IPS-NIHi7 (cell line): ENCODE results near the gene PALLD.
A peak's percentile ranks its signal among the peaks of the same experiment; 100 is the strongest.

ENCODE experiments used
- DNase-seq: peaks from one replicate; pipeline ENCODE4 v3.0.0; 2012; ENCODE audit warnings: mixed read lengths; ENCODE audit errors: extremely low spot score

PALLD gene

DNA sequence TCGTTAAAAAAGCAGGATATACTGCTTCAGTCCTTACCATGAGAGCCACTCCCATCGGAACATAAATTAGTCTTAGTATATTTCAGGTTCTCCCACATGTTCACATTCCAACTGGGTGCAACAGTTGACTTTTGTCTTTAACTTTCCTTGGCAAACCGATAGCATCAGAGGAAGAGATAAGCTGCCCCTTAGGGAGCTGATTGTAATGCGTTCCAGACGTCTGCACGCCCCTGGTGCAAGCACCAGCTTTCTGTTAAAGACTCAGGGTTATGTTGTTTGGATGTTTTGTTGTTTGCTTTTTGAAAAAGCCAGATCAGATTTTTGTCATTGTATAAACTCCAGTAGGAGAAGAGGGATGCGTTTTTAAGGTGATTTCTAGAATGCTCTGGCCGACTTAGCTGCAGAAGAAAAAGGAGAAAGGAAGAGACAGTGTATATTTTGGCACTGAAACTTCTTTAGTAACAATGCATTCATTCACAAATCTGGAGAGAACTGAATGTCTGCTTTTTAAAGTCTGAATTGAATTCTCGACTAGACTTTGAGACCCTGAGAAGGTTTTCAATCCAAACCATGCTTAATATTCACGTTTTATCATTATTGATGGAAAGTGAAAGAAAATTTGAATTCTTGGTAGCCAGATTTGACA lies 352.3 kb downstream of the PALLD start:
- peak; percentile 21 for DNase-seq

DNA sequence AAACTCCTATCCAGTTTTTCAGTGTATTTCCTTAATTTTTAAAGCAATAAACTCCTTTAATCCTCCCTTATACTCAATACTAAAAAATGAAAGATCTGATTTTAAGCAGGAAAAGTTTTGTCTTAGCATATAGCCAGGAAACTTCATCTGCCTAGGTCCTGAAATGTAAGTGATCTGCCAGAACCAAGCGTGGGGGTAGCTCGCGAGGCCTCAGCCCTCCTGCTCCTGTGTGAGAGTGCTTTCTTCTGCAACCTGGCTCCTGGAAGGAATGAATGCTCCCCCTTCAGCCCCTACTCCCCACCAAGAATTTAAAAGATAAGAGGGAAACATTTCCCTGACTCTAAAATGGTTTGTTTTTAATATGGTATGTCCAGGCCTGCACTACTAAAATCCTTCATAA lies 353.1 kb downstream of the PALLD start:
- peak; percentile 18 for DNase-seq

DNA sequence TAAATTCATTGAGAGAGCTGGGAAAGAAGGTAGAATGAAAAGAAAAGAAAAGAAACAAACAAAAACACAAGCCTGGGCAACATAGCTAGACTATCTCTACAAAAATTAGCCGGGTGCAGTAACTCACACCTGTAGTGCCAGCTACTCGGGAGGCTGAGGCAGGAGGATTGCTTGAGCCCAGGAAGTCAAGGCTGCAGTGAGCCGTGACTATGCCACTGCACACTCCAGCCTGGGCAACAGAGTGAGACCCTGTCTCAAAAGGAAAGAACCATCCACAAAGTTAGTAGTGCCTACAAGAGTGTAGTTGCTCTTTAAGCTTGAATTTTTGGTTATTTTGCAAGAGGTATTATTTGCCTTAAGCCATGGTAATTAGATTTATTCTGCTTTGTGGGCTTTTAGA lies 355.5 kb downstream of the PALLD start:
- DNase-seq = no peak

DNA sequence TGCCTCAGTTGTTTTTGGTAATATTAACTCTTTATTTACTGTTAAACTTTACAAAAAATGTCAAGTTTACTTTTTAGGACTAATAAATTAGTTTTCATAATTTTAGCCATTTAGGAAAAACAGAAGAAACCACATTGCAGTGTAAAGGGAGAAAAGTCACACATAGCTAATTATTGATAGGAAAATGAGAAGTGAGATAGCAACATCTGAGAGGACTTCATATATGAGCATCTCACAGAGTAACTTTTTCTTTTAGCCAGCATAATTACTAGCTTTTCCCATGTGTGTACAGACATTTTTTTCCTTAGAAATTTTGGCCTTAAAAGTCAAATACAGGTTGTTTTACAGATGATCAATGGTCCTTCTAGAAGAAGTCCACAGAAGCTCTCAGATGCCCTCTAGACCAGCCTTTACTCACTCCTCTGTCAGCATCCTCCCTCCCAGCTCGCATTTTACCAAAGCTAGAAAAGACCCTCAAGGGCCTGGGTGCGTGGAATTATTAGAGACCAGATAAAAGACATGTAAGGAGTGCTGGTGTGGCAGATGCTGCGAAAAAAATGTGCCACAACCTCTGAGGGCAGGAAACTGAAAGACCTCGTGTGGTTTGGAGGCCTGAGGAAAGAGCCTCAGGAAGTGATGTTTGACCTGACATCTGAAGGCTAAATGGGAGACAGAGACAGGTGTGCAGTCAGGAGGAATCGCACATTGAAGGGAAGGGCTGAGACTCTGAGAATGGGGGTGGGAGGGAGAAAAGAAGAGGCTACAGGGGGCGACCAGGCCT lies 356.3 kb downstream of the PALLD start:
- no peak for DNase-seq

DNA sequence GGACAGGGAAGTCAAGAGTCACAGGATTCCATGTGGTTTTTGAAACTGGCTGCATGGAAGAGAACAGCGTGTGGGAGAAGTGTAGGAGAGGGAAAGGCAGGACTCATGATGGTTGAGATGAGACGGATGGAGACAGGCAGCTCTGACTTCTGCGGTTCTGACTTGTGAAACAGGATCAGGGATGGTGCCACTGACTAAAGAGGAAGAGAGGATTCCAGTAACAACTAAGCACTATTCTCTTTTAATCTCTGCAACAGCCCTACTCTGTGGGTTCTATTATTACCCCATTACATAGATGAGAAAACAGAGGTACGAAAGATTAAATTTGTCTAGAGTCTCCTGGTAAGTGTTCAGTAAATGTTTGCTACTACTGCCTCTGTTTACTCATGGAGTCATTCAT lies 356.9 kb downstream of the PALLD start:
- DNase-seq = no peak

DNA sequence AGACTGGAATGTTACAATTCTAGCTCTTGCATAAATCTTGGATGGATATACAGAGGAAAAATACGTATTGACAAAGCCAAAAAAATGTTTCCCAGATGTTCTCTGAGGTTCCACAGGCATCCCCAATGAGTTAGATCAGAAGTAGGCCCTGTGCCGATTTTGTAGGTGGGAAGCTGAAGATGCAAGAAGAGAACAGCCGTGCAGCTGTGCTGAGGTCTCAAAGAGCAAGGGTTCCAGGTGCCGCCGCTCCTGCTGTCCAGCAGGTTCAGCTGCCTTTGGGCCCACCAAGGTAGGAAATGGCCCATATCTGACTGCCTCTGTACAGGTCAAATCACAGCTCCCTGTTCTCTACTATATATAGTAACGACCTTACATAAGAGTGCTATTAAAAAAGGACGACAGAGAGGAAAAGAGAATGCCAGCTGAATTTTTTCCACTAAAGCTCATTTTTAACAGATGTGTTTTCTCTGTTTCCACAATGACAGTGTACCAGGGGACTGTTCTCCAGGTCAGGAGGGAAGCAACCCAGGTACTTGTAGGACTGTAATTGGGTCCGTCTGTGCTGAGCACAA lies 357.6 kb downstream of the PALLD start:
- no peak for DNase-seq

DNA sequence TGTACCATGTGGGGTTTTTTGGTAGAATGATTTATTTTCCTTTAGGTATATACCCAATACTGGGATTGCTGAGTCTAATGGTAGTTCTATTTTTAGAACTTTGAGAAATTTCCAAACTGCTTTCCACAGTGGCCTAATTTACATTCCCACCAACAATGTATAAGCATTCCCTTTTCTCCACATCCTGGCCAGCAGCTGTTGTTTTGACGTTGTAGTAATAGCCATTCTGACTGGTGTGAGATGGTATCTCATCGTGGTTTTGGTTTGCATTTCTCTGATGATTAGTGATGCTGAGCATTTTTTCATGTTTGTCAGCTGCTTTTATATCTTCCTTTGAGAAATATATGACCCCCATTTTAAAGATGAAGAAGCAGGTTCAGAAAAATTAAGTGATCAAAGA lies 359.5 kb downstream of the PALLD start:
- no peak for DNase-seq

DNA sequence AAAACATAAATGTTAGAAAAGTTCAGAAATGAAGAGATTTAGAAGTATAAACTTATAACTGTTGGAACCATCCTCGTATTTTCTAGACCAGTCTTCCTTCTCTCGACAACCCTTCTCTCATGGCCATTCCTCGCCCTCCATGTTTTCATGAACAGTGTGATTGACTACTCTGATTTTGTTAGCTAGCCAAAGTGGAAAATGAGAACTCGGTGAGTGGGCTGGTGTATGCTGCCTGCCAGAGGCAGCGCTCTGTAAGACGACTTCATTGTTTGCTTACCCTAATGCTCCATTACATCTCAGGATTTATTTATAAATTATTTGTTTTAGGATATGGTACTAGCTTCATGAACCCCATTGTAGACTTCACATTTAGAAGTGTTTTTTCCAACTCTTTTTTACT lies 360.2 kb downstream of the PALLD start:
- DNase-seq = no peak

DNA sequence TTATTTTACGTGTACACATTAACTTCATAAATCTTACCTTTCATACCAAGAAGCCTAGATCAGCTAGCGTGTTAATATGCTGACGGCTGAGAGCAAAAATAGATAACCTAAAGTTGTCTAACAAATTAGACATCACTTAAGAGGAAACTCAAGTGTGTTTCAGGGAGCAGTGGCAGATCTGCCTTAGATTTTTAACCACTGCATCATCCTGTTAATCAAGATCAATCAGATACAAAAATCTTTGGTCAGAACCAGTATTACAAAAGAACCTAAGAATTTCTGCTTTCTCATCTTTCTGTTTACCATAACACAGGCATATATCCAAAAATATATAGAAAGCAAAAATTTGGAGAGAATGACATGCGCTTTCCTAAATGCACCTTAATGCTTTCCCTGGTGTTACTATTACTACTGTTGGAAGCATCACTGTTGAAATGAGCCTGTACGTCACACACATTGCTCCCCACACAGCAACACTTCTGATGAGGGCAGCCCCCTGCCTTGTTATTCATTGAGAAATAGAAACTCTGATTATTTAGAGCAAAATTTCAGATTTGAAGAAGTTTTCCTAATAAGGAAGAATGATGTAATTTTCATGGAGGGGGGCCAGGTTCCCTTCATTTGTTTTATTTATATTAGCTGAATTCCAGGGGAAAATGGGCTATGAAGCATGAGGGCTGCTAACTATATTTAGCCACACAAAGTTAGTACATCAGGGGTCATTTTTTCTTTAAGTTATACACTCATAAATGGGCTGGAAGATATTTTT lies 360.9 kb downstream of the PALLD start:
- no peak for DNase-seq

DNA sequence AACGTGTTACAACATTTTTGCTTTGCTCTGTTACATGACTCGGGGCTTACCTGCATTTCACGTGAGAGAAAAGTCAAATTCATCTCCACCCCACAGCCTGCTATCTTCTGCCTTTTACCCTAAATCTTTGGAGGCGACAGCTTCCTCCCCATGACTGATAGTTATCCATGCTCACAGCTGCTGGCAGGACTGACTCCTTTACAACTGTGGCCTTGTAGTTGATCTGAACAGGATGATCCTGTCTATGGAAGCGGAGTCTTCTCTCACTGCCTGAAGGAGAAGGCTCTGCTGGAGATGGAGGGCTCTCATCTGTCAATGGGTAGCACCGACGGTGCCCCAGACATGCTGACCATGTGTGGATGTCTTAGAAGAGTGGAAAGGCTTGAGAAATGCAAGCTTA lies 362.2 kb downstream of the PALLD start:
- DNase-seq = no peak

DNA sequence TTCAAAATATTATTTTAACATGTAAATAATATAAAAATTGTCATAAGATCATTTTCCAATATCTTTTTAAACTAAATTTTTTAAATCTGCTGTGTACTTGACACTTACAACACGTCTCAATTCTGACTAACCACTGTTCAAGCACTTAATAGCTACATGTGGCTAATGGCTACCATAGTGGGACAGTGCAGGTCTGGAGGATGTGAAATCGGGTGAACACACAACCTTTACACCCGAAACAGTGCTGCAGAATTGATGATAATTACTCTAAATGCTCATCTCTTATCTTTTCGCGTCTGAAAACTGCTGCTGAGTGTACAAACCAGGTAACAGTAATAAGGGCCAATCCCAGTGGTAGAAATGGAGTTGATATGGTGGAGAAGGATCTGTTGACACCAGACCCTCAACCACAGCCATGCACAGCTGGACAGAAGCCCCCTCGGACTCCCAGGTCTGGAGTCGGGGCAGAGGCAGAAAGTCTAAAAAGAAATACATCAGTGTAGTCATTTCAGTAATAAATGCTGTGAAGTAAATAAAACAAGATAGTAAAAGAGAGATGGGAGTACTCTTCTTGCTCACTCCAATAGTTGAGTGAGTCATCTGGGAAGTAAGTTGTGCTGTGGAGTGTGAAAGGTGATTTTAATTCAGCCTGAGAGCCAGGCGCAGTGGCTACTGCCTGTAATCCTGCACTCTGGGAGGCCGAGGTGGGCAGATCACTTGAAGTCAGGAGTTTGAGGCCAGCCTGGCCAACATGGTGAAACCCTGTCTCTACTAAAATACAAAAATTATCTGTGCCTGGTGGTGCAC lies 363.2 kb downstream of the PALLD start:
- DNase-seq = no peak

DNA sequence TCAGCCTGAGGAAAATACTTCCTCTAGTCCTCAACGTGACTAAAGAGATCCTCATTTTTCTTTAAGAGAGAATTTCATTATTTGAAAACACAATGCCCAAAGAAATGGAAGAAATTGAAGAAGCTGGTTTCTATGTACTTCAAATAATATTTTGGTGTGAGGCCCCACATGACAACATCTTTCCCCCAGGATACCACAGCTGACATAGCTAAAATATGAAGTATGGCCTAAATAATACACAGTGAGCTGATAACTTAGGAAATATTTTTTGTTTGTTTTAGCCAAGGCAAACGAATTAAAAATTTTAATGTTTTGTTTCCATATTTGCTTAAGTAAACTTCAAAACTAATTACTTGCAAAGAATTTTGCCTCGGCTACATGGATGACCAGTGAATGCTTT lies 364.0 kb downstream of the PALLD start:
- DNase-seq = no peak

DNA sequence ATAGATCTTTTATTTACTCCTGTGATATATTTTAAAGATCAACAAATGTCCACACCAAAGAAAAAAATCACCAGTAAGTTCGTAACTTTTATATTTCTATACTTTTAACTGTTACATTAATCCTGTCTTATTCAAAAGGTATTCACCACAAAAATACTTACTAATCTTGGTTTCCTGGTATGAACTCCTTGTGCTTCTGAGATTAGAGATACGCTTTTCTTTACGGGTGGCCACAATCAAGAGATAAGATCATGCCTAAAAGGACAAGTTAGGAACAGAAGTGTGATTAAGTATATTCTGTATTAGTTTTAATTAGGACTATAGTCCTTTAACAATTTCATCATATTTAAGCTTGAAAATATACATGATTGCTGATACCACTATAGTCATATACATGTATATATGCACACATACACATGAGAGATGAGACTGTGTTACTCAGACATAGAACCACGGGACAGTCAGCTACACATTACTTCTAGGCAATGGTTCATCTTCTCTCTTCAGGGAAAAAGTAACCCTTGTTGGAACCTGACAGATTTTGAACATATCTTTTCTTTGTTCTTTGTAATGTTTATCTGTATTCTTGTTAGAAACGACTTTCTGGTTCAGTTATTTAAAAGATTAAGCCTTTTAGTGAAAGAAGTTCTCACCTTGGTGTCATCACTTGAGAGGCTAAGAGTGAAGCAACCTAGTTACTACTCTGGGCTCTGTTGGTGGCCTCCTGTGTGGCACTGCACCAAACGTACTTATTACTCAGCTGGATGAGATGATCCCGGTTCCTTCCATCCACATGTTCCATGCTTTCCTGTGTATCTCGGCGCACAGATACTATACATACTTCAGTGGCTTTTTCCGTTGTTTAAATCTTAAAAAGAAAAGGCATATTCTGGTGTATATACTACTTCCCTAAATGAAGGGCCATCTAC lies 367.1 kb downstream of the PALLD start:
- no peak for DNase-seq

DNA sequence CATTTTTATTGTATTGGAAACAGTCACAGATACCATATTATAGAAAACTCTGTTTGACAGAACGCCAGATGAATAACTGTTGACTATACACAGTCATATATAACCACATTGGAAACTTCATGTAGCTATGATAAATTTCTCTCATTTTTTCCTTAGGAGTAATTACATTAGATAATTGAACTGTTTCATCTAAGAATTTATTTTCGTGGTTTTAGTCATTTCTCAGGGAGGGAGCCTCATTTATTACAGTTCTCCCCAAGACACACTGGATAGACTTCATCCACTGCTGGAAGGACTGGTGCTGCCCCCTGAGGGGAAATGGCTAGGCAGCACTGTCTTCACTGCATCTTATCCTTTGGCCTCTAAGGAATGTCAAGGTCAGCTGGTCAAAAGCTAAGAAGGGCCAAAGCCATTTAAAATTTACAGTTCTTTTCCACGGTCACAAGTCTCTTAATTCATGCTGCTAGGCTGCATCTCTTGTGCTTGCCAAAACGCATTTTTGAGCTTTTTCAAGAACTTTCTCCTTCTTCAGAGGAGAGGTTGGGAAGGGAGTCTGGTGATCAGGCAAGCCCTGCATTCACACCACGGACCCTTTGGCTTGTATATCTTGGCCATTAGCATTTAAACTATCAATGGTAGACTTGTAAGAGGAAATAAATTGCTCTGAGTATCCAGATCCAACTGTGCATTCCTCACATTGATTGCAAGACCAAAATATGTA lies 368.1 kb downstream of the PALLD start:
- DNase-seq = peak; percentile 69

DNA sequence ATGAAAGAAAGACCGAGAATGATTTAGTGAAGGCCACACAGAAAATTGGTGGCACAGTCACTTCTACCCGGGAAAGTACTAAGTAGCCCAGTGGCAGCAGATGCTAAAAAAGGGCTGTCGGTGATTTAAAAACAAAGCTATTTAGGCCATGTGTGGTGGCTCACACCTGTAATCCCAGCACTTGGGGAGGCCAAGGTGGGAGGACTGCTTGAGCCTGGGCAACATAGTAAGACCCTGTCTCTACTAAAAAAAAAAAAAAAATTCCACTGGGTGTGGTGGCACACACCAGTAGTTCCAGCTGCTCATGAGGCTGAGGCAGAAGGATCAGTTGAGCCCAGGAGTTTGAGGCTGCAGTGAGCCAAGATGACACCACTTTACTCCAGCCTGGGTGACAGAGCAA lies 369.0 kb downstream of the PALLD start:
- DNase-seq = no peak

DNA sequence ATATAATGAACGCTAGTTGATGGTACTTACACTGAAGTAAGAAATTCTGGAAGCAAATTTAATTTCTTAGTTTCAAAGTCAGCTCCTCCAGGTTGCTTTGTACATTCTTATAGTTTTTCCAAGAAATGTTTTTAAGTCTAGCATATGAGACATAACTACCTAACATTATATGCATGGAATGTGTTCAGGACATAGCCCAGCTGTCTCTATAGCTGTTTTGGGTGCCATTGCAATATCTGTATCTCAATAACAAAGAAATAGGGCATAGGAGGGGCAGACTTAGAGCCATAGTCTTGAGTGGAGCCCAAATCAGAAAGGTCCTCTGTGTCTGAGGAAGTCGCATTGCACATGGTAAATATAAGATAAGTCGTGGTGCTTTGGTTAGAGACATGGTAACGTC lies 369.8 kb downstream of the PALLD start:
- DNase-seq = no peak

DNA sequence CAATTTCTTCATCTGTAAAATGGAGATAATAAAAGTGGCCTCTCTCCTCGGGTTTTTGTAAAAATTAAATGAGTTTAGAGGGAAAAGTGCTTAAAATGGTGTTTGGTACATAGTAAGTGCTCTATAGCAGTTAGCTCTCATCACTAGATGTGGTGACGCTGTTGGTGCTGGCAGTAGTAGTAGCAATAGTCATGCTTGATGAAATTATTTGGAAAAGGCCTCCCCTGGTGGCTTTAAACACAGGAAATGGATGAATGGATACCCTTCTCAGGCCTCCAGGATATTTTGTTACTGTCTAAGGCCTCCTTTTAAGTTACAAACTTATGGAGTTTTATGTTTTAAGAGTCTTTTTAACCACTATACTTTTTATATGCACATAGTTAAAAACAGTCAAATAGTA lies 370.3 kb downstream of the PALLD start:
- no peak for DNase-seq

DNA sequence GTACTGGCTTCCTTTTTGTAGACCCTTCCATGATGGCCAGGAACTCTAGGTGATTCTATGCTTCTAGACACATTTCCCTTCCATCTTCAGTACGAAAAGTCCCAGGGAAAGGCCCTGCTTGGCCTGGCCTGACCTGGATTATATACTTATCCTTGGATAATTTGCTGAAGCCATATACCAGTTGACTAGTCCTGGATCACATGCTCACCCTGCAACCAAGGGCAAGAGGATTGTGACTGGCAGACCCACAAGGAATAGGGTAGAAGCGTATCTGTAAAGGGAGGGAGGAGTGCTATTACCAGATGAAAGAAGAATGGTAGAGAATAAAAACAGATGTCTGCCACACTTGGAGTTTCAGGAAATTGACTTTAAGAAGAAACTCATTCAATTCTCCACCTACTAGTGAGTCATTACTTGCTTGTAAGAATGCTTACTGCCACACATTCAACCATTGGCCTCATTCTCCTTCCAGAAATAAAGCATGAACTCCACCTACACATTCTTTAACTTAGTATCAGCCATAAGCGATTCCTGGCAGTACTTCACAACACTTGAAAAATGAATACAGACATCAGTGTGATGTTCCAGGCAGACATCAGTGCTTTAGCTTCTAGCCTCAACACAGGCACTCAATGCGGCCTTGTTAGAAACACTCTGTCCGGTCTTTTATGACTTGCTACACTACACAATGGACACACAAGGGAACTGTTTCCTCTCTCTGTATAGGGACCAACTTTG lies 371.4 kb downstream of the PALLD start:
- no peak for DNase-seq

DNA sequence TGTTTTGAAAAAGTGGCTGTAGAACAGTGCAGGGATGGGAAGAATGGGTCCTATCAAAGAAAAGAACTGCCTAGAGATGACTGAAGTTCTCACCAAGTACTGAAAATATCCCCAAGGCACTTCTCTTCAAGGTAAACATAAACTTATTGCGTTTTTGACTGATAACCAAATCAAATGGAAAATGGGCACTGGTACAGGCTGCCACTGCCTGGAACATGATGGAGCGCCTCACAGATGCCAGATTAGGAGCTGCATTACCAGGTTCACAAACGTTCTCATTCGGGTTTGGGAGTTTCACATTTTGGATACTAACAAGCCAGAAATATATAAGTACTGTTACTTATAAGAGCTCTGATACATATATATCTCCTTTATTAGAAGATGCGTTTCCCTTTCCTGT lies 371.9 kb downstream of the PALLD start:
- DNase-seq = no peak
